Mucosa of descending colon (tissue), 3 donors: Measurements from ENCODE around the gene EHBP1L1. TPM values are rescaled to one million over a fixed set of nuclear protein-coding genes. Genes with fewer than 3 reads are reported as not detected.

Source experiments
- ATAC-seq: fragments of 200-7000 bp; cut with Tn5 transposase; one replicate; pipeline ENCODE4 v1.9.1; 2020; ENCODE audit warnings: mild to moderate bottlenecking, moderate library complexity
- DNase-seq, 3 donors: peaks; one replicate each; pipeline ENCODE4 v3.0.0-alpha.2; 2020
- H3K36me3 ChIP-seq: fragments of 200-600 bp; one replicate; pipeline ENCODE4 v1.8.0; 2021; ENCODE audit warnings: low read depth, mild to moderate bottlenecking
- H3K4me1 ChIP-seq: fragments of 200-600 bp; one replicate; pipeline ENCODE4 v1.8.0; 2021; ENCODE audit warnings: low read depth, mild to moderate bottlenecking
- H3K4me3 ChIP-seq: fragments of 200-600 bp; one replicate; pipeline ENCODE4 v1.8.0; 2021; ENCODE audit warnings: mild to moderate bottlenecking
- H3K9me3 ChIP-seq: fragments of 200-600 bp; one replicate; pipeline ENCODE4 v1.8.0; 2021; ENCODE audit warnings: mild to moderate bottlenecking
- intact Hi-C, 2 donors: fragments of 100-400 bp; cut with DNase I in 1 of 2; cut with micrococcal nuclease in 1 of 2; formaldehyde crosslinking; loops; one replicate each; pipeline versions ENCODE4 v1.11.0 to v1.11.1; 2022; cut with DNase I, micrococcal nuclease
- total RNA-seq, 3 donors: library from RNA; stranded (reverse); fragmentation: NEBNext Ultra II Directional in 2 of 3; extraction: Animal tissue kit (Norgen Biotek cat#: 25700) in 2 of 3; gene quantifications; one replicate each; pipeline versions ENCODE4 v1.2.1 to v1.2.4, GENCODE V29; 2021 to 2023
- TF ChIP-seq, protein P1 (sequence below): fragments of 200-600 bp; IDR thresholded peaks from one replicate; pipeline ENCODE4 v1.8.0; 2022; ENCODE audit warnings: antibody characterized with exemption, mild to moderate bottlenecking
- donor health status: DM: no; HTN: no; CAD: no; lungs with moderate emphysema.
- donor health status: DM: no; HTN: no; CAD: no.
- donor health status: DM: no; HTN: yes; CAD: no.

Gene EHBP1L1
- total RNA-seq, 3 donors from 2014 or later: 65.8 to 208 (median 65.9) TPM

GRCh38 chr11:65557280-65558001 is 18.4 kb upstream of the EHBP1L1 start:
- intact Hi-C loops: no loop called here
- H3K4me1 ChIP-seq: peaks cover 25% of the 10 kb centered on the region
- no peak for ATAC-seq
- no peaks in the 10 kb centered on the region for H3K36me3 ChIP-seq
- TF ChIP-seq, protein P1, sequence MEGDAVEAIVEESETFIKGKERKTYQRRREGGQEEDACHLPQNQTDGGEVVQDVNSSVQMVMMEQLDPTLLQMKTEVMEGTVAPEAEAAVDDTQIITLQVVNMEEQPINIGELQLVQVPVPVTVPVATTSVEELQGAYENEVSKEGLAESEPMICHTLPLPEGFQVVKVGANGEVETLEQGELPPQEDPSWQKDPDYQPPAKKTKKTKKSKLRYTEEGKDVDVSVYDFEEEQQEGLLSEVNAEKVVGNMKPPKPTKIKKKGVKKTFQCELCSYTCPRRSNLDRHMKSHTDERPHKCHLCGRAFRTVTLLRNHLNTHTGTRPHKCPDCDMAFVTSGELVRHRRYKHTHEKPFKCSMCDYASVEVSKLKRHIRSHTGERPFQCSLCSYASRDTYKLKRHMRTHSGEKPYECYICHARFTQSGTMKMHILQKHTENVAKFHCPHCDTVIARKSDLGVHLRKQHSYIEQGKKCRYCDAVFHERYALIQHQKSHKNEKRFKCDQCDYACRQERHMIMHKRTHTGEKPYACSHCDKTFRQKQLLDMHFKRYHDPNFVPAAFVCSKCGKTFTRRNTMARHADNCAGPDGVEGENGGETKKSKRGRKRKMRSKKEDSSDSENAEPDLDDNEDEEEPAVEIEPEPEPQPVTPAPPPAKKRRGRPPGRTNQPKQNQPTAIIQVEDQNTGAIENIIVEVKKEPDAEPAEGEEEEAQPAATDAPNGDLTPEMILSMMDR: no peak
- H3K9me3 ChIP-seq: no peaks in the 10 kb centered on the region
- peak overlapping the region; percentile 17 for H3K4me3 ChIP-seq
- DNase-seq: peak in 1 of 3 donors; percentile 57

GRCh38 chr11:65558002-65558929 is 17.6 kb upstream of the EHBP1L1 start, which contains the start of gene LTBP3:
Gene LTBP3 (minus strand): TSS chr11:65558359. CDS start chr11:65557959, 400 bp downstream.
- peaks cover 25% of the 10 kb centered on the region for H3K4me1 ChIP-seq
- TF ChIP-seq, protein P1: peak; percentile 6
- intact Hi-C loops: no loop called here
- H3K4me3 ChIP-seq: peak within 1 kb of the TSS; percentile 17
- no peaks in the 10 kb centered on the region for H3K36me3 ChIP-seq
- H3K9me3 ChIP-seq: no peaks in the 10 kb centered on the region
- peak; percentile 63 to 79 (median 77) for DNase-seq
- ATAC-seq: peak; percentile 69

- Histone ChIP-seq H3K36me3 (no peaks in the 10 kb centered on the region), H3K4me1 (peaks cover 25% of the 10 kb centered on the region), H3K4me3 (no peak overlapping the region), H3K9me3 (no peaks in the 10 kb centered on the region)
- TF ChIP-seq, protein P1: no peak
- peak; percentile 38 to 75 (median 66) for DNase-seq
- ATAC-seq: peak; percentile 2
- intact Hi-C loops: no loop called here
These were observed 16.8 kb upstream of the EHBP1L1 start for GRCh38 chr11:65558930-65559509.

- ATAC-seq: no peak
- intact Hi-C loops: no loop called here
- no peak for DNase-seq
These were observed 16.3 kb upstream of the EHBP1L1 start for GRCh38 chr11:65559535-65559934.

More at GRCh38 chr11:65559535-65559934, 16.3 kb upstream of the EHBP1L1 start:
- Histone ChIP-seq H3K4me1 (peaks cover 25% of the 10 kb centered on the region), H3K36me3 (no peaks in the 10 kb centered on the region), H3K4me3 (no peak overlapping the region), H3K9me3 (no peaks in the 10 kb centered on the region)
- TF ChIP-seq, protein P1: no peak
